HEK293 (cell line): ENCODE measurements around the gene UNC93A.

Experiments used
- CTCF ChIA-PET: fragments of 350-600 bp; formaldehyde crosslinking; extraction: SDS; loops from one replicate; lab custom pipeline; 2021; ENCODE audit warnings: antibody characterized with exemption; lab: Yijun Ruan, JAX
- POLR2A ChIA-PET: fragments of 300-600 bp; formaldehyde crosslinking; extraction: SDS; loops from one replicate; lab custom pipeline; 2020; ENCODE audit warnings: antibody characterized with exemption, inconsistent platforms; lab: Yijun Ruan, JAX
- H3K27ac ChIP-seq: fragments of 200-500 bp; sonication (Bioruptor generic); 2 replicates; pipeline ENCODE4 v1.5.1; 2014; ENCODE audit warnings: low read depth, low read length, control low read depth, inconsistent platforms; ENCODE audit errors: extremely low read depth
- H3K36me3 ChIP-seq, 2 experiments: fragments of 200-500 bp in 1 of 2; sonication (Bioruptor generic) in 1 of 2; 1 replicate in 1 of 2; 2 replicates in 1 of 2; pipeline ENCODE4 v1.5.1; 2014 to 2017; ENCODE audit warnings: inconsistent platforms in 2 of 2, low read length in 2 of 2; ENCODE audit not compliant: control insufficient read depth in 2 of 2, insufficient read depth in 1 of 2
- H3K4me1 ChIP-seq: fragments of 200-500 bp; sonication (Bioruptor generic); 2 replicates; pipeline ENCODE4 v1.5.1; 2014; ENCODE audit warnings: mild to moderate bottlenecking, low read length, inconsistent platforms; ENCODE audit not compliant: control insufficient read depth, insufficient read depth
- H3K4me3 ChIP-seq: 2 replicates; pipeline ENCODE4 v1.5.1; 2011; ENCODE audit warnings: low read depth, mild to moderate bottlenecking, control low read depth, low read length, moderate library complexity
- H3K9me3 ChIP-seq: fragments of 200-500 bp; sonication (Bioruptor generic); 2 replicates; pipeline ENCODE4 v1.5.1; 2014; ENCODE audit warnings: low read depth, low read length, inconsistent platforms; ENCODE audit not compliant: control insufficient read depth, insufficient read depth
- BCL11A ChIP-seq: fragments of 450-650 bp; formaldehyde crosslinking; IDR thresholded peaks from 2 replicates; pipeline ENCODE4 v1.5.1; 2016; ENCODE audit warnings: low read depth, missing biosample characterization, missing genetic modification characterization
- SALL2 ChIP-seq: fragments of 450-650 bp; formaldehyde crosslinking; IDR thresholded peaks from 2 replicates; pipeline ENCODE4 v1.5.0; 2017; ENCODE audit warnings: missing biosample characterization, mild to moderate bottlenecking, missing genetic modification characterization, borderline replicate concordance
- WT1 ChIP-seq: fragments of 450-650 bp; formaldehyde crosslinking; IDR thresholded peaks from 2 replicates; pipeline ENCODE4 v1.5.1; 2016; ENCODE audit warnings: missing biosample characterization, missing genetic modification characterization
- ZBTB8A ChIP-seq: fragments of 450-650 bp; formaldehyde crosslinking; IDR thresholded peaks from 2 replicates; pipeline ENCODE4 v1.5.1; 2016; ENCODE audit warnings: missing biosample characterization, missing genetic modification characterization
- ZNF155 ChIP-seq: fragments of 450-650 bp; formaldehyde crosslinking; IDR thresholded peaks from 2 replicates; pipeline ENCODE4 v1.5.1; 2016; ENCODE audit warnings: missing biosample characterization, missing genetic modification characterization
- ZNF174 ChIP-seq: fragments of 450-650 bp; formaldehyde crosslinking; IDR thresholded peaks from 2 replicates; pipeline ENCODE4 v1.5.0; 2017; ENCODE audit warnings: missing biosample characterization, mild to moderate bottlenecking, missing genetic modification characterization
- ZNF530 ChIP-seq: fragments of 450-650 bp; formaldehyde crosslinking; IDR thresholded peaks from 2 replicates; pipeline ENCODE4 v1.5.1; 2016; ENCODE audit warnings: low read depth, missing biosample characterization, missing genetic modification characterization
- ZNF544 ChIP-seq: fragments of 450-650 bp; formaldehyde crosslinking; IDR thresholded peaks from 2 replicates; pipeline ENCODE4 v1.5.0; 2017; ENCODE audit warnings: missing biosample characterization, missing genetic modification characterization
- ZNF596 ChIP-seq: fragments of 450-650 bp; IDR thresholded peaks from 2 replicates; pipeline ENCODE4 v1.5.0; 2018; ENCODE audit warnings: missing biosample characterization, mild to moderate bottlenecking, missing genetic modification characterization, moderate library complexity
- TF ChIP-seq, protein P1 (sequence below): fragments of 450-650 bp; IDR thresholded peaks from 2 replicates; pipeline ENCODE4 v1.5.1; 2018; ENCODE audit warnings: missing biosample characterization, mild to moderate bottlenecking, missing genetic modification characterization
- TF ChIP-seq, protein P2 (sequence below): fragments of 450-650 bp; formaldehyde crosslinking; IDR thresholded peaks from 2 replicates; pipeline ENCODE4 v1.5.1; 2016; ENCODE audit warnings: missing biosample characterization, missing genetic modification characterization, borderline replicate concordance
- TF ChIP-seq, protein P3 (sequence below): fragments of 450-650 bp; IDR thresholded peaks from 2 replicates; pipeline ENCODE4 v1.5.1; 2018; ENCODE audit warnings: missing biosample characterization, missing genetic modification characterization
- TF ChIP-seq, protein P4 (sequence below): fragments of 450-650 bp; formaldehyde crosslinking; IDR thresholded peaks from 2 replicates; pipeline ENCODE4 v1.5.0; 2017; ENCODE audit warnings: missing biosample characterization, missing genetic modification characterization, borderline replicate concordance
- TF ChIP-seq, protein P5 (sequence below): fragments of 450-650 bp; formaldehyde crosslinking; IDR thresholded peaks from 2 replicates; pipeline ENCODE4 v1.5.1; 2016; ENCODE audit warnings: missing biosample characterization, missing genetic modification characterization
- TF ChIP-seq, protein P6 (sequence below): fragments of 450-650 bp; formaldehyde crosslinking; conservative IDR thresholded peaks from 2 replicates; pipeline ENCODE4 v1.5.1; 2016; ENCODE audit warnings: low read depth, missing biosample characterization, missing genetic modification characterization

The UNC93A gene

DNA sequence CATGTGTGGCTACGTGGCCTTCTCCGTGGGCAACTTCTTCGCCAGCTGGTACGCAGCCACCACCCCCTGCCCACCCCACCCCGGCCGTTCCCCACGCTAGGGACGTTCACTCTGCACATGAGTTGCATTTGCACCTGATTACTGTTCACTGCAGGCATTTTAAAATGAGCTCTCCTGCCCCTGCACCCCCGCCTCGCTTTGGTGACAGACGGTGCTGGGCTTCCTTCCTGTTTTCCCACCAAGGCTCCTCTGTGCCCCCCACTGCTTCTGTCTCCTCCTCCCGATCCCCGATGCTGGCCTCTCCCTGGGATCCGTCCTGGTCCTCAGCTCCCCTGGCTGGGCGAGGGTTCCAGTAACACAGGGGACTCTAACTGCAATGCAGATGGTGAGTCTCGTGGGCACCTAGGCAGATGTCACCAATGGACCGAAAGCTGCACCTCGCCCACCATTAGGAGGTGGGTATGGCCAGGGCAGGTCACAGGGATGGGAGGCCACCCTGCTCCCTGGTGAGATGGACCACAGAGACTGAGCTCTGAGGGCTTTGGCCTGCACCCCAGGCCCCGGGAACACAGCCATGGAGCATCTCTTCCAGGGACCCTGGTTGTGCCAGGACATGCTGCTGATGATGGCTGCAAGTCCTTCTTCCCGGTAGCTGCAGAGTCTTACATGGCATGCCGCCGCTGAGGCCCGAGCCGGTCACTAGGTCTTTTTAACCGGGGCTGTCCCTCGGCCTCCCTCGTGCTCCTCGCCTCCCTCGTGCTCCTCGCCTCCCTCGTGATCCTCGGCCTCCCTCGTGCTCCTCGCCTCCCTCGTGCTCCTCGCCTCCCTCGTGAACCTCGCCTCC, 3.8 kb downstream of the UNC93A start (continued):
- TF ChIP-seq, protein P1, sequence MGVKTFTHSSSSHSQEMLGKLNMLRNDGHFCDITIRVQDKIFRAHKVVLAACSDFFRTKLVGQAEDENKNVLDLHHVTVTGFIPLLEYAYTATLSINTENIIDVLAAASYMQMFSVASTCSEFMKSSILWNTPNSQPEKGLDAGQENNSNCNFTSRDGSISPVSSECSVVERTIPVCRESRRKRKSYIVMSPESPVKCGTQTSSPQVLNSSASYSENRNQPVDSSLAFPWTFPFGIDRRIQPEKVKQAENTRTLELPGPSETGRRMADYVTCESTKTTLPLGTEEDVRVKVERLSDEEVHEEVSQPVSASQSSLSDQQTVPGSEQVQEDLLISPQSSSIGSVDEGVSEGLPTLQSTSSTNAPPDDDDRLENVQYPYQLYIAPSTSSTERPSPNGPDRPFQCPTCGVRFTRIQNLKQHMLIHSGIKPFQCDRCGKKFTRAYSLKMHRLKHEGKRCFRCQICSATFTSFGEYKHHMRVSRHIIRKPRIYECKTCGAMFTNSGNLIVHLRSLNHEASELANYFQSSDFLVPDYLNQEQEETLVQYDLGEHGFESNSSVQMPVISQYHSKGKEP = no peak
- TF ChIP-seq, protein P2, sequence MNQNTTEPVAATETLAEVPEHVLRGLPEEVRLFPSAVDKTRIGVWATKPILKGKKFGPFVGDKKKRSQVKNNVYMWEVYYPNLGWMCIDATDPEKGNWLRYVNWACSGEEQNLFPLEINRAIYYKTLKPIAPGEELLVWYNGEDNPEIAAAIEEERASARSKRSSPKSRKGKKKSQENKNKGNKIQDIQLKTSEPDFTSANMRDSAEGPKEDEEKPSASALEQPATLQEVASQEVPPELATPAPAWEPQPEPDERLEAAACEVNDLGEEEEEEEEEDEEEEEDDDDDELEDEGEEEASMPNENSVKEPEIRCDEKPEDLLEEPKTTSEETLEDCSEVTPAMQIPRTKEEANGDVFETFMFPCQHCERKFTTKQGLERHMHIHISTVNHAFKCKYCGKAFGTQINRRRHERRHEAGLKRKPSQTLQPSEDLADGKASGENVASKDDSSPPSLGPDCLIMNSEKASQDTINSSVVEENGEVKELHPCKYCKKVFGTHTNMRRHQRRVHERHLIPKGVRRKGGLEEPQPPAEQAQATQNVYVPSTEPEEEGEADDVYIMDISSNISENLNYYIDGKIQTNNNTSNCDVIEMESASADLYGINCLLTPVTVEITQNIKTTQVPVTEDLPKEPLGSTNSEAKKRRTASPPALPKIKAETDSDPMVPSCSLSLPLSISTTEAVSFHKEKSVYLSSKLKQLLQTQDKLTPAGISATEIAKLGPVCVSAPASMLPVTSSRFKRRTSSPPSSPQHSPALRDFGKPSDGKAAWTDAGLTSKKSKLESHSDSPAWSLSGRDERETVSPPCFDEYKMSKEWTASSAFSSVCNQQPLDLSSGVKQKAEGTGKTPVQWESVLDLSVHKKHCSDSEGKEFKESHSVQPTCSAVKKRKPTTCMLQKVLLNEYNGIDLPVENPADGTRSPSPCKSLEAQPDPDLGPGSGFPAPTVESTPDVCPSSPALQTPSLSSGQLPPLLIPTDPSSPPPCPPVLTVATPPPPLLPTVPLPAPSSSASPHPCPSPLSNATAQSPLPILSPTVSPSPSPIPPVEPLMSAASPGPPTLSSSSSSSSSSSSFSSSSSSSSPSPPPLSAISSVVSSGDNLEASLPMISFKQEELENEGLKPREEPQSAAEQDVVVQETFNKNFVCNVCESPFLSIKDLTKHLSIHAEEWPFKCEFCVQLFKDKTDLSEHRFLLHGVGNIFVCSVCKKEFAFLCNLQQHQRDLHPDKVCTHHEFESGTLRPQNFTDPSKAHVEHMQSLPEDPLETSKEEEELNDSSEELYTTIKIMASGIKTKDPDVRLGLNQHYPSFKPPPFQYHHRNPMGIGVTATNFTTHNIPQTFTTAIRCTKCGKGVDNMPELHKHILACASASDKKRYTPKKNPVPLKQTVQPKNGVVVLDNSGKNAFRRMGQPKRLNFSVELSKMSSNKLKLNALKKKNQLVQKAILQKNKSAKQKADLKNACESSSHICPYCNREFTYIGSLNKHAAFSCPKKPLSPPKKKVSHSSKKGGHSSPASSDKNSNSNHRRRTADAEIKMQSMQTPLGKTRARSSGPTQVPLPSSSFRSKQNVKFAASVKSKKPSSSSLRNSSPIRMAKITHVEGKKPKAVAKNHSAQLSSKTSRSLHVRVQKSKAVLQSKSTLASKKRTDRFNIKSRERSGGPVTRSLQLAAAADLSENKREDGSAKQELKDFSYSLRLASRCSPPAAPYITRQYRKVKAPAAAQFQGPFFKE (tag by site-specific recombination) = no peak
- no peak for TF ChIP-seq ZNF544 (tag by site-specific recombination)
- TF ChIP-seq ZNF174 = no peak
- no peak for TF ChIP-seq SALL2
- no peak for TF ChIP-seq ZNF530
- TF ChIP-seq WT1 (tag by site-specific recombination) = no peak
- TF ChIP-seq, protein P3, sequence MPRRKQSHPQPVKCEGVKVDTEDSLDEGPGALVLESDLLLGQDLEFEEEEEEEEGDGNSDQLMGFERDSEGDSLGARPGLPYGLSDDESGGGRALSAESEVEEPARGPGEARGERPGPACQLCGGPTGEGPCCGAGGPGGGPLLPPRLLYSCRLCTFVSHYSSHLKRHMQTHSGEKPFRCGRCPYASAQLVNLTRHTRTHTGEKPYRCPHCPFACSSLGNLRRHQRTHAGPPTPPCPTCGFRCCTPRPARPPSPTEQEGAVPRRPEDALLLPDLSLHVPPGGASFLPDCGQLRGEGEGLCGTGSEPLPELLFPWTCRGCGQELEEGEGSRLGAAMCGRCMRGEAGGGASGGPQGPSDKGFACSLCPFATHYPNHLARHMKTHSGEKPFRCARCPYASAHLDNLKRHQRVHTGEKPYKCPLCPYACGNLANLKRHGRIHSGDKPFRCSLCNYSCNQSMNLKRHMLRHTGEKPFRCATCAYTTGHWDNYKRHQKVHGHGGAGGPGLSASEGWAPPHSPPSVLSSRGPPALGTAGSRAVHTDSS = no peak

DNA sequence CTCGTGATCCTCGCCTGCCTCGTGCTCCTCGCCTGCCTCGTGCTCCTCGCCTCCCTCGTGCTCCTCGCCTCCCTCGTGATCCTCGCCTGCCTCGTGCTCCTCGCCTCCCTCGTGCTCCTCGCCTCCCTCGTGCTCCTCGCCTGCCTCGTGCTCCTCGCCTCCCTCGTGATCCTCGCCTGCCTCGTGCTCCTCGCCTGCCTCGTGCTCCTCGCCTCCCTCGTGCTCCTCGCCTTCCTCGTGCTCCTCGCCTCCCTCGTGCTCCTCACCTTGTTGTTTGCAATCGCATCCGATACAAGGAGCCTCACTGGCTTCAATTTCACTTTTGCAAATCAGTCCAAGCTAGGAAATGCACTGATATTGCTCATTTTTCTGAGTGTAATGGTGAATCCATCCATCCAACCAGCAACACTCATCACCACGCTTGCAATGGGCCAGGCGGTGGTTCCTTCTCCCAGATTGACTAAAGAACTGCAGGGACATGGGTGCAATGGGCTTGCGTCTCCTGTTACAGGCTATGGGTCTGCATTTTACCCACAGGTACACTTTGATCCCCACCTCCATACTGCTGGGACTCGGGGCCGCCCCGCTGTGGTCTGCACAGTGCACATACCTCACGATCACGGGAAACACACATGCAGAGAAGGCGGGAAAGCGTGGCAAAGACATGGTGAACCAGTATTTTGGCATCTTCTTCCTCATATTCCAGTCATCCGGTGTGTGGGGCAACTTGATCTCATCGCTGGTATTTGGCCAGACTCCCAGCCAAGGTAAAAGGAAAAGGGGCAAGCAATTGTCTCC, 4.6 kb downstream of the UNC93A start:
- no peak overlapping the region for H3K4me3 ChIP-seq
- H3K4me1 ChIP-seq = no peaks in the 10 kb centered on the region
- POLR2A ChIA-PET = no interaction called here
- H3K9me3 ChIP-seq = no peaks in the 10 kb centered on the region
- no peaks in the 10 kb centered on the region for H3K36me3 ChIP-seq
- H3K27ac ChIP-seq = no peak overlapping the region
- CTCF ChIA-PET = no interaction called here
- TF ChIP-seq, protein P4, sequence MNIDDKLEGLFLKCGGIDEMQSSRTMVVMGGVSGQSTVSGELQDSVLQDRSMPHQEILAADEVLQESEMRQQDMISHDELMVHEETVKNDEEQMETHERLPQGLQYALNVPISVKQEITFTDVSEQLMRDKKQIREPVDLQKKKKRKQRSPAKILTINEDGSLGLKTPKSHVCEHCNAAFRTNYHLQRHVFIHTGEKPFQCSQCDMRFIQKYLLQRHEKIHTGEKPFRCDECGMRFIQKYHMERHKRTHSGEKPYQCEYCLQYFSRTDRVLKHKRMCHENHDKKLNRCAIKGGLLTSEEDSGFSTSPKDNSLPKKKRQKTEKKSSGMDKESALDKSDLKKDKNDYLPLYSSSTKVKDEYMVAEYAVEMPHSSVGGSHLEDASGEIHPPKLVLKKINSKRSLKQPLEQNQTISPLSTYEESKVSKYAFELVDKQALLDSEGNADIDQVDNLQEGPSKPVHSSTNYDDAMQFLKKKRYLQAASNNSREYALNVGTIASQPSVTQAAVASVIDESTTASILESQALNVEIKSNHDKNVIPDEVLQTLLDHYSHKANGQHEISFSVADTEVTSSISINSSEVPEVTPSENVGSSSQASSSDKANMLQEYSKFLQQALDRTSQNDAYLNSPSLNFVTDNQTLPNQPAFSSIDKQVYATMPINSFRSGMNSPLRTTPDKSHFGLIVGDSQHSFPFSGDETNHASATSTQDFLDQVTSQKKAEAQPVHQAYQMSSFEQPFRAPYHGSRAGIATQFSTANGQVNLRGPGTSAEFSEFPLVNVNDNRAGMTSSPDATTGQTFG (tag by site-specific recombination) = no peak
- TF ChIP-seq BCL11A = no peak
- TF ChIP-seq ZNF596 (tag by site-specific recombination) = no peak
- TF ChIP-seq, protein P5, sequence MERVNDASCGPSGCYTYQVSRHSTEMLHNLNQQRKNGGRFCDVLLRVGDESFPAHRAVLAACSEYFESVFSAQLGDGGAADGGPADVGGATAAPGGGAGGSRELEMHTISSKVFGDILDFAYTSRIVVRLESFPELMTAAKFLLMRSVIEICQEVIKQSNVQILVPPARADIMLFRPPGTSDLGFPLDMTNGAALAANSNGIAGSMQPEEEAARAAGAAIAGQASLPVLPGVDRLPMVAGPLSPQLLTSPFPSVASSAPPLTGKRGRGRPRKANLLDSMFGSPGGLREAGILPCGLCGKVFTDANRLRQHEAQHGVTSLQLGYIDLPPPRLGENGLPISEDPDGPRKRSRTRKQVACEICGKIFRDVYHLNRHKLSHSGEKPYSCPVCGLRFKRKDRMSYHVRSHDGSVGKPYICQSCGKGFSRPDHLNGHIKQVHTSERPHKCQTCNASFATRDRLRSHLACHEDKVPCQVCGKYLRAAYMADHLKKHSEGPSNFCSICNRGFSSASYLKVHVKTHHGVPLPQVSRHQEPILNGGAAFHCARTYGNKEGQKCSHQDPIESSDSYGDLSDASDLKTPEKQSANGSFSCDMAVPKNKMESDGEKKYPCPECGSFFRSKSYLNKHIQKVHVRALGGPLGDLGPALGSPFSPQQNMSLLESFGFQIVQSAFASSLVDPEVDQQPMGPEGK (tag by site-specific recombination) = no peak
- TF ChIP-seq, protein P6, sequence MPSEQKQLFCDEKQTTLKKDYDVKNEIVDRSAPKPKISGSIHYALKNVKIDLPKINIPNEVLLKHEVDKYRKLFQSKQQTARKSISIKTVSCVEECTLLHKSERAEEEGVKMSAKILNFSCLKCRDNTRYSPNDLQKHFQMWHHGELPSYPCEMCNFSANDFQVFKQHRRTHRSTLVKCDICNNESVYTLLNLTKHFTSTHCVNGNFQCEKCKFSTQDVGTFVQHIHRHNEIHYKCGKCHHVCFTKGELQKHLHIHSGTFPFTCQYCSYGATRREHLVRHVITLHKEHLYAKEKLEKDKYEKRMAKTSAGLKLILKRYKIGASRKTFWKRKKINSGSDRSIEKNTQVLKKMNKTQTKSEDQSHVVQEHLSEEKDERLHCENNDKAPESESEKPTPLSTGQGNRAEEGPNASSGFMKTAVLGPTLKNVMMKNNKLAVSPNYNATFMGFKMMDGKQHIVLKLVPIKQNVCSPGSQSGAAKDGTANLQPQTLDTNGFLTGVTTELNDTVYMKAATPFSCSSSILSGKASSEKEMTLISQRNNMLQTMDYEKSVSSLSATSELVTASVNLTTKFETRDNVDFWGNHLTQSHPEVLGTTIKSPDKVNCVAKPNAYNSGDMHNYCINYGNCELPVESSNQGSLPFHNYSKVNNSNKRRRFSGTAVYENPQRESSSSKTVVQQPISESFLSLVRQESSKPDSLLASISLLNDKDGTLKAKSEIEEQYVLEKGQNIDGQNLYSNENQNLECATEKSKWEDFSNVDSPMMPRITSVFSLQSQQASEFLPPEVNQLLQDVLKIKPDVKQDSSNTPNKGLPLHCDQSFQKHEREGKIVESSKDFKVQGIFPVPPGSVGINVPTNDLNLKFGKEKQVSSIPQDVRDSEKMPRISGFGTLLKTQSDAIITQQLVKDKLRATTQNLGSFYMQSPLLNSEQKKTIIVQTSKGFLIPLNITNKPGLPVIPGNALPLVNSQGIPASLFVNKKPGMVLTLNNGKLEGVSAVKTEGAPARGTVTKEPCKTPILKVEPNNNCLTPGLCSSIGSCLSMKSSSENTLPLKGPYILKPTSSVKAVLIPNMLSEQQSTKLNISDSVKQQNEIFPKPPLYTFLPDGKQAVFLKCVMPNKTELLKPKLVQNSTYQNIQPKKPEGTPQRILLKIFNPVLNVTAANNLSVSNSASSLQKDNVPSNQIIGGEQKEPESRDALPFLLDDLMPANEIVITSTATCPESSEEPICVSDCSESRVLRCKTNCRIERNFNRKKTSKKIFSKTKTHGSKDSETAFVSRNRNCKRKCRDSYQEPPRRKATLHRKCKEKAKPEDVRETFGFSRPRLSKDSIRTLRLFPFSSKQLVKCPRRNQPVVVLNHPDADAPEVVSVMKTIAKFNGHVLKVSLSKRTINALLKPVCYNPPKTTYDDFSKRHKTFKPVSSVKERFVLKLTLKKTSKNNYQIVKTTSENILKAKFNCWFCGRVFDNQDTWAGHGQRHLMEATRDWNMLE (tag by site-specific recombination) = no peak
- no peak for TF ChIP-seq ZNF155 (tag by site-specific recombination)
- TF ChIP-seq ZBTB8A (tag by site-specific recombination) = no peak
